Panc1 (cell line): ENCODE measurements around the gene PDP2. TPM values are rescaled to one million over a fixed set of nuclear protein-coding genes. Genes with fewer than 3 reads are reported as not detected.

Source experiments
- ATAC-seq: fragments of 200-7000 bp; cut with Tn5 transposase; 2 replicates; pipeline ENCODE4 v1.9.1; 2020; ENCODE audit warnings: mild to moderate bottlenecking, moderate library complexity
- BruUV-seq: library from RNA; stranded (reverse); fragments of 400-500 nt; replicated peaks from 2 replicates; lab custom pipeline; 2021; lab: Mats Ljungman, UMichigan
- CTCF ChIA-PET: fragments of 300-600 bp; sonication (Branson Sonifier 250); formaldehyde crosslinking; loops from one replicate; lab custom pipeline; 2022; ENCODE audit warnings: antibody characterized with exemption; lab: Charles Lee
- POLR2A ChIA-PET: fragments of 300-600 bp; sonication (Branson Sonifier 250); formaldehyde crosslinking; loops from one replicate; lab custom pipeline; 2022; ENCODE audit warnings: antibody characterized with exemption; lab: Charles Lee
- DNase-seq: peaks from one replicate; pipeline ENCODE4 v3.0.0-alpha.2; 2010; ENCODE audit warnings: low read depth, low spot score
- H3K27ac ChIP-seq: 2 replicates; pipeline ENCODE4 v1.5.1; 2011; ENCODE audit warnings: mild to moderate bottlenecking, low read length, inconsistent platforms
- H3K27me3 ChIP-seq: fragments of 200-500 bp; sonication (Bioruptor generic); 2 replicates; pipeline ENCODE4 v1.6.0; 2014; ENCODE audit warnings: low read length, inconsistent platforms; ENCODE audit not compliant: control insufficient read depth, insufficient read depth
- H3K36me3 ChIP-seq: fragments of 200-500 bp; sonication (Bioruptor generic); 2 replicates; pipeline ENCODE4 v1.5.1; 2014; ENCODE audit warnings: inconsistent platforms, mild to moderate bottlenecking, low read length, moderate library complexity; ENCODE audit not compliant: control insufficient read depth, insufficient read depth
- H3K4me1 ChIP-seq: 2 replicates; pipeline ENCODE4 v1.5.1; 2011; ENCODE audit warnings: inconsistent platforms, mild to moderate bottlenecking, low read length, moderate library complexity; ENCODE audit not compliant: control insufficient read depth, insufficient read depth
- H3K4me3 ChIP-seq, 2 experiments: 2 replicates each; pipeline ENCODE4 v1.5.1; 2011 to 2012; ENCODE audit warnings: low read depth in 2 of 2, low read length in 2 of 2, mild to moderate bottlenecking in 2 of 2, inconsistent platforms in 1 of 2, moderate library complexity in 1 of 2
- H3K9me3 ChIP-seq: fragments of 200-500 bp; sonication (Bioruptor generic); 2 replicates; pipeline ENCODE4 v1.5.1; 2014; ENCODE audit warnings: low read depth, mild to moderate bottlenecking, inconsistent platforms, low read length, moderate library complexity; ENCODE audit not compliant: control insufficient read depth, insufficient read depth
- CTCF ChIP-seq: fragments of 450-650 bp; IDR thresholded peaks from 2 replicates; pipeline ENCODE4 v1.5.1; 2017; ENCODE audit warnings: mild to moderate bottlenecking
- POLR2AphosphoS5 ChIP-seq: IDR thresholded peaks from 2 replicates; pipeline ENCODE4 v1.6.1; 2012; ENCODE audit warnings: mild to moderate bottlenecking, low read depth, low read length, moderate library complexity
- REST ChIP-seq, 2 experiments: IDR thresholded peaks; 2 replicates each; pipeline ENCODE4 v1.6.1; 2011 to 2012; ENCODE audit warnings: low read depth in 2 of 2, control low read depth in 1 of 2, low read length in 1 of 2, mild to moderate bottlenecking in 1 of 2, moderate library complexity in 1 of 2; ENCODE audit not compliant: insufficient read depth in 1 of 2
- SIN3A ChIP-seq: IDR thresholded peaks from 2 replicates; pipeline ENCODE4 v1.6.1; 2012; ENCODE audit warnings: low read depth, mild to moderate bottlenecking, low read length, moderate library complexity, borderline replicate concordance; ENCODE audit not compliant: insufficient read depth
- TCF7L2 ChIP-seq: IDR thresholded peaks from 2 replicates; pipeline ENCODE4 v1.6.1; 2011; ENCODE audit warnings: mild to moderate bottlenecking, low read depth, low read length, inconsistent platforms
- in situ Hi-C: cut with HindIII; loops from 2 replicates; pipeline ENCODE4 v1.10.0; 2016; ENCODE audit warnings: low sequenced_read_pairs, low pct_unique_long_range_greater_than_20kb
- intact Hi-C: fragments of 100-400 bp; cut with micrococcal nuclease; formaldehyde crosslinking; loops from one replicate; pipeline ENCODE4 v1.10.0; 2022; ENCODE audit not compliant: unreplicated experiment
- total RNA-seq: library from RNA; stranded (reverse); gene quantifications from one replicate; pipeline ENCODE4 v1.2.1, GENCODE V29; 2021; ENCODE audit not compliant: unreplicated experiment

The PDP2 gene
- total RNA-seq, 1 experiment from 2014 or later: 15.9 TPM

DNA sequence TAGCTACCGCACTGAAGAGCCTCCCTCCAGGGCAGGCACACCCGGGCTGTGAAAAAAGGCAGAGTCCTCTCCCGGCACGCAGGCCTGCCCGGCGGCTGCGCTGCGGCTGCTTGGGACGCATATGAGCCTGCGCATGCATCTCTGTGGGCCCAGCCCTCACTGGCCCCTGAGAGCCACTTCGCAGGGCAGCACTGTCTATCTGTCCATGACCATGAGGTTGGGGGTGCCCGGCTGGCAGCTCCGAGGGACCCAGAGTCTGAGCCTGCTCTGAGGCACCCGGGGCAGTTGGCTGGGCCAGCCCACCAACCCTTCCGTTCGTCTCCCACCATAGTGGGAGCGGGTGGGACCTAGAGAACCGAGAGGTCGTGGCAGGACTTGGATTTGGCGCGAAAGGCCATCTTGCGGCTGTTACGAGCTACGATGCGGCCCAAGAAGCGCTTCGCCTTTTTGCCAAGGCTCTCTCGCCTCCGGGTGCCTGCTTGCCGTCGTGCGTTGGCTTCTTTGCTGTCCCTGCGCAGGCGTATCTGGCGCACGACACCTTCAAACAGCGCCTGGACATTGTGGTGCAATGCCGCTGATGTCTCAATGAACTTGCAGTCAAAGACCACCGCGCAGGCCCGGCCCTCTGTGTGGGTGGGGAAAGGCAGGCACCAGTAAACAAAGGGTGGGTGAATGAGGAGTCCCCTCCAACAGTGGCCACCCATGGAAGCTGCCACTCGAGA is 41.6 kb downstream of the PDP2 start:
- POLR2A ChIA-PET: no interaction called here
- Histone ChIP-seq H3K4me3 (no peak overlapping the region), H3K4me1 (peaks cover 6% of the 10 kb centered on the region; the same call in 1 of the 2 replicates), H3K9me3 (no peaks in the 10 kb centered on the region), H3K36me3 (no peaks in the 10 kb centered on the region), H3K27me3 (no peaks in the 10 kb centered on the region), H3K27ac (no peak overlapping the region)
- ATAC-seq (no peak), DNase-seq (no peak)
- no TSS peak for BruUV-seq
- CTCF ChIA-PET: interaction anchor here (0.6 kb wide), 1 partner anchor 54 kb away, joined by 3 read pairs; no protein-coding TSS in a partner anchor
- intact Hi-C loops: no loop called here
- in situ Hi-C loops: no loop called here
- TF ChIP-seq CTCF (no peak), TCF7L2 (no peak), SIN3A (no peak), POLR2AphosphoS5 (no peak), REST (IDR thresholded peaks at IDR 0.05; ENCODE audit: insufficient read depth in 1 of 2, low read depth in 2 of 2, low read length in 1 of 2) (no peak)

DNA sequence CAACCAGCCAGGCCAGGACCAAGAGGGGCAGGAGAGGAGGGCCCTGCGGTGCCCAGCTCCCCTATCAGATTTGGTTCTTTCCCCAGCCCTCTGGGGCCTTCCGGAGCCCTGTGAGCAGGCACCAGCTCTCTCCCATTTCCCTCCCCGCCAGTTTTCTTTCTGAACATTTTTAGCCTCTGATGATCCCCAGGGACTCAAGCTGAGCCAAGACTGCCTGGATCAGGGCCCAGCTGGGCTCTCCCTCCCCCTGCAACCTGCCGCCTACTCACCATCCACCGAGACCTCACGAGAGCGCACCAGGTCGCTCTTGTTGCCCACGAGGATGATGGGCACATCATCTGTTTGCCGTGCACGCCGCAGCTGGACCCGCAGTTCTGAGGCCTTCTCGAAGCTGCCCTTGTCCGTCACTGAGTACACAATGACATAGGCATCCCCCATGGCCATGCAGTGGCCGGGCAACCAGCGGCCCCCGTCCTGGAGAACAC is 43.0 kb downstream of the PDP2 start:
- no peaks in the 10 kb centered on the region for H3K36me3 ChIP-seq
- ATAC-seq (no peak), DNase-seq (no peak)
- H3K9me3 ChIP-seq: no peaks in the 10 kb centered on the region
- no peak overlapping the region for H3K4me3 ChIP-seq
- TSS peak; percentile 72 for BruUV-seq
- ChIA-PET POLR2A (no interaction called here), CTCF (no interaction called here)
- no peak overlapping the region for H3K27ac ChIP-seq
- H3K4me1 ChIP-seq: peaks cover 6% of the 10 kb centered on the region; the same call in 1 of the 2 replicates
- intact Hi-C loops (no loop called here), in situ Hi-C loops (no loop called here)
- H3K27me3 ChIP-seq: no peaks in the 10 kb centered on the region
- TF ChIP-seq CTCF (no peak), TCF7L2 (no peak), POLR2AphosphoS5 (no peak), SIN3A (no peak), REST (IDR thresholded peaks at IDR 0.05; ENCODE audit: insufficient read depth in 1 of 2, low read depth in 2 of 2, low read length in 1 of 2) (no peak)
